HEK293 (cell line): ENCODE measurements around the gene EXOC3.

Experiments used
- CTCF ChIA-PET: fragments of 350-600 bp; formaldehyde crosslinking; extraction: SDS; loops from one replicate; lab custom pipeline; 2021; ENCODE audit warnings: antibody characterized with exemption; lab: Yijun Ruan, JAX
- POLR2A ChIA-PET: fragments of 300-600 bp; formaldehyde crosslinking; extraction: SDS; loops from one replicate; lab custom pipeline; 2020; ENCODE audit warnings: antibody characterized with exemption, inconsistent platforms; lab: Yijun Ruan, JAX
- H3K27ac ChIP-seq: fragments of 200-500 bp; sonication (Bioruptor generic); 2 replicates; pipeline ENCODE4 v1.5.1; 2014; ENCODE audit warnings: low read depth, low read length, control low read depth, inconsistent platforms; ENCODE audit errors: extremely low read depth
- H3K36me3 ChIP-seq, 2 experiments: fragments of 200-500 bp in 1 of 2; sonication (Bioruptor generic) in 1 of 2; 1 replicate in 1 of 2; 2 replicates in 1 of 2; pipeline ENCODE4 v1.5.1; 2014 to 2017; ENCODE audit warnings: inconsistent platforms in 2 of 2, low read length in 2 of 2; ENCODE audit not compliant: control insufficient read depth in 2 of 2, insufficient read depth in 1 of 2
- H3K4me1 ChIP-seq: fragments of 200-500 bp; sonication (Bioruptor generic); 2 replicates; pipeline ENCODE4 v1.5.1; 2014; ENCODE audit warnings: mild to moderate bottlenecking, low read length, inconsistent platforms; ENCODE audit not compliant: control insufficient read depth, insufficient read depth
- H3K4me3 ChIP-seq: 2 replicates; pipeline ENCODE4 v1.5.1; 2011; ENCODE audit warnings: low read depth, mild to moderate bottlenecking, control low read depth, low read length, moderate library complexity
- H3K9me3 ChIP-seq: fragments of 200-500 bp; sonication (Bioruptor generic); 2 replicates; pipeline ENCODE4 v1.5.1; 2014; ENCODE audit warnings: low read depth, low read length, inconsistent platforms; ENCODE audit not compliant: control insufficient read depth, insufficient read depth
- BCL11B ChIP-seq: fragments of 450-650 bp; formaldehyde crosslinking; IDR thresholded peaks from 2 replicates; pipeline ENCODE4 v1.5.1; 2016; ENCODE audit warnings: low read depth, missing biosample characterization, missing genetic modification characterization
- EGR2 ChIP-seq: fragments of 450-650 bp; formaldehyde crosslinking; IDR thresholded peaks from 2 replicates; pipeline ENCODE4 v1.5.1; 2016; ENCODE audit warnings: low read depth, missing biosample characterization, missing genetic modification characterization
- MZF1 ChIP-seq: fragments of 450-650 bp; formaldehyde crosslinking; IDR thresholded peaks from 2 replicates; pipeline ENCODE4 v1.5.1; 2017; ENCODE audit warnings: missing biosample characterization, missing genetic modification characterization, borderline replicate concordance
- REPIN1 ChIP-seq: fragments of 450-650 bp; formaldehyde crosslinking; IDR thresholded peaks from 2 replicates; pipeline ENCODE4 v1.5.1; 2017; ENCODE audit warnings: missing biosample characterization, missing genetic modification characterization, low read depth
- SETDB1 ChIP-seq: IDR thresholded peaks from one replicate; pipeline ENCODE4 v1.6.1; 2017; ENCODE audit warnings: mild to moderate bottlenecking, low read length, moderate library complexity, mixed read lengths; ENCODE audit not compliant: insufficient read length
- TSHZ1 ChIP-seq: fragments of 450-650 bp; formaldehyde crosslinking; IDR thresholded peaks from 2 replicates; pipeline ENCODE4 v1.5.1; 2016; ENCODE audit warnings: missing biosample characterization, missing genetic modification characterization, borderline replicate concordance
- ZFHX2 ChIP-seq: fragments of 450-650 bp; formaldehyde crosslinking; conservative IDR thresholded peaks from 2 replicates; pipeline ENCODE4 v1.5.1; 2016; ENCODE audit warnings: missing biosample characterization, missing genetic modification characterization
- ZIC2 ChIP-seq: fragments of 450-650 bp; formaldehyde crosslinking; IDR thresholded peaks from 2 replicates; pipeline ENCODE4 v1.5.1; 2016; ENCODE audit warnings: missing biosample characterization, missing genetic modification characterization
- ZNF16 ChIP-seq: fragments of 450-650 bp; formaldehyde crosslinking; IDR thresholded peaks from 2 replicates; pipeline ENCODE4 v1.5.1; 2016; ENCODE audit warnings: low read depth, missing biosample characterization, missing genetic modification characterization
- ZNF175 ChIP-seq: fragments of 450-650 bp; formaldehyde crosslinking; IDR thresholded peaks from 2 replicates; pipeline ENCODE4 v1.5.1; 2016; ENCODE audit warnings: missing biosample characterization, missing genetic modification characterization
- ZNF2 ChIP-seq: fragments of 450-650 bp; formaldehyde crosslinking; IDR thresholded peaks from 2 replicates; pipeline ENCODE4 v1.5.1; 2016; ENCODE audit warnings: missing biosample characterization, missing genetic modification characterization
- ZNF202 ChIP-seq: fragments of 450-650 bp; formaldehyde crosslinking; IDR thresholded peaks from 2 replicates; pipeline ENCODE4 v1.5.1; 2016; ENCODE audit warnings: missing biosample characterization, missing genetic modification characterization, borderline replicate concordance
- ZNF280D ChIP-seq: fragments of 450-650 bp; formaldehyde crosslinking; IDR thresholded peaks from 2 replicates; pipeline ENCODE4 v1.5.1; 2016; ENCODE audit warnings: missing biosample characterization, missing genetic modification characterization
- ZNF354C ChIP-seq: fragments of 450-650 bp; formaldehyde crosslinking; IDR thresholded peaks from 2 replicates; pipeline ENCODE4 v1.5.1; 2016; ENCODE audit warnings: missing biosample characterization, missing genetic modification characterization, low read depth, borderline replicate concordance
- ZNF558 ChIP-seq: fragments of 450-650 bp; formaldehyde crosslinking; IDR thresholded peaks from 2 replicates; pipeline ENCODE4 v1.5.1; 2016; ENCODE audit warnings: missing biosample characterization, missing genetic modification characterization
- ZNF623 ChIP-seq: fragments of 450-650 bp; formaldehyde crosslinking; IDR thresholded peaks from 2 replicates; pipeline ENCODE4 v1.5.1; 2016; ENCODE audit warnings: missing biosample characterization, missing genetic modification characterization
- ZNF658 ChIP-seq: fragments of 450-650 bp; formaldehyde crosslinking; IDR thresholded peaks from 2 replicates; pipeline ENCODE4; 2016; ENCODE audit warnings: missing biosample characterization, missing genetic modification characterization
- ZNF830 ChIP-seq: fragments of 450-650 bp; IDR thresholded peaks from 2 replicates; pipeline ENCODE4 v1.5.0; 2018; ENCODE audit warnings: missing biosample characterization, missing genetic modification characterization, low read depth, mild to moderate bottlenecking, moderate library complexity
- ZXDB ChIP-seq: fragments of 450-650 bp; formaldehyde crosslinking; IDR thresholded peaks from 2 replicates; pipeline ENCODE4 v1.5.1; 2016; ENCODE audit warnings: missing biosample characterization, missing genetic modification characterization
- TF ChIP-seq, protein P1 (sequence below): fragments of 450-650 bp; formaldehyde crosslinking; IDR thresholded peaks from 2 replicates; pipeline ENCODE4 v1.5.1; 2016; ENCODE audit warnings: missing biosample characterization, missing genetic modification characterization
- TF ChIP-seq, protein P2 (sequence below): fragments of 450-650 bp; formaldehyde crosslinking; IDR thresholded peaks from 2 replicates; pipeline ENCODE4 v1.5.1; 2017; ENCODE audit warnings: missing biosample characterization, missing genetic modification characterization

EXOC3 gene

DNA sequence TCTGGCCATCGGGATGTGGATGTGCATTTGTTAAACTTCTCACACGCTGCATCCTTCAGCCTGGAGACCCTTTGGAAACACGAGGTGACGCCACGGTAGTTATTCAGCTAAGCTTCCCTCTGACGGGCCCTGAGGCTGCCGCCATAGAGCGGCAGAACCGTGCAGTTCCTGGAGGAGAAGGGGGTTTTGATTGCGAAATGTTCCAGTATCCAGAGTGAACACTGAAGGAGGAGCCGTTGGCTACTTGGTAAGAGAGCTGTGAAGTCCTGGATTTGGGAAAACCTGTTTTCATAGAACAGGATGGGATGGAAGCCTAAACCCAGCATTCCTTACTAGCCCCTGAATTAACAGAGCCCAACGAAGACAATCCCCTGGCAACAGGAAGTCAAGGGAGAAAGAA is 23.0 kb upstream of the EXOC3 start:
- H3K36me3 ChIP-seq, result peaks cover 0 to 28% of the 10 kb centered on the region in 2 experiments; a peak in 1 of 3 replicates
- POLR2A ChIA-PET, result no interaction called here
- CTCF ChIA-PET, result interaction anchor here (1.0 to 1.8 kb wide), 2 partner anchors 103 to 231 kb away, joined by 3 to 9 read pairs; no protein-coding TSS in a partner anchor
- H3K9me3 ChIP-seq, result no peaks in the 10 kb centered on the region
- no peak overlapping the region for H3K4me3 ChIP-seq
- TF ChIP-seq, protein P1, sequence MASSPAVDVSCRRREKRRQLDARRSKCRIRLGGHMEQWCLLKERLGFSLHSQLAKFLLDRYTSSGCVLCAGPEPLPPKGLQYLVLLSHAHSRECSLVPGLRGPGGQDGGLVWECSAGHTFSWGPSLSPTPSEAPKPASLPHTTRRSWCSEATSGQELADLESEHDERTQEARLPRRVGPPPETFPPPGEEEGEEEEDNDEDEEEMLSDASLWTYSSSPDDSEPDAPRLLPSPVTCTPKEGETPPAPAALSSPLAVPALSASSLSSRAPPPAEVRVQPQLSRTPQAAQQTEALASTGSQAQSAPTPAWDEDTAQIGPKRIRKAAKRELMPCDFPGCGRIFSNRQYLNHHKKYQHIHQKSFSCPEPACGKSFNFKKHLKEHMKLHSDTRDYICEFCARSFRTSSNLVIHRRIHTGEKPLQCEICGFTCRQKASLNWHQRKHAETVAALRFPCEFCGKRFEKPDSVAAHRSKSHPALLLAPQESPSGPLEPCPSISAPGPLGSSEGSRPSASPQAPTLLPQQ (tag by site-specific recombination), result no peak
- TF ChIP-seq ZIC2, result no peak
- no peak for TF ChIP-seq ZNF202 (tag by site-specific recombination)
- TF ChIP-seq MZF1 (tag by site-specific recombination), result no peak
- no peak for TF ChIP-seq ZNF658 (tag by site-specific recombination)
- no peak overlapping the region for H3K27ac ChIP-seq
- H3K4me1 ChIP-seq, result peaks cover 4% of the 10 kb centered on the region; the same call in 1 of the 2 replicates

- TF ChIP-seq ZNF175, result no peak
- no peak for TF ChIP-seq REPIN1 (tag by site-specific recombination)
- TF ChIP-seq EGR2 (tag by site-specific recombination), result 0 out of 2 replicates have a peak, but pooled peaks have one; percentile 30
- TF ChIP-seq SETDB1, result no peak
- TF ChIP-seq ZFHX2 (tag by site-specific recombination), result peak; percentile 58; the same call in 1 of the 2 replicates
- no peak for TF ChIP-seq ZXDB
- Histone ChIP-seq H3K4me1 (peaks cover 3% of the 10 kb centered on the region; the same call in 1 of the 2 replicates), H3K27ac (no peak overlapping the region), H3K9me3 (no peaks in the 10 kb centered on the region), H3K4me3 (no peak overlapping the region), H3K36me3 (peaks cover 0 to 28% of the 10 kb centered on the region in 2 experiments; a peak in 1 of 3 replicates)
- POLR2A ChIA-PET, result no interaction called here
- CTCF ChIA-PET, result interaction anchor here (0.7 kb wide), 1 partner anchor 214 kb away, joined by 3 read pairs; no protein-coding TSS in a partner anchor
These were observed 22.2 kb upstream of the EXOC3 start for GRCh38 chr5:420632-421286.

DNA sequence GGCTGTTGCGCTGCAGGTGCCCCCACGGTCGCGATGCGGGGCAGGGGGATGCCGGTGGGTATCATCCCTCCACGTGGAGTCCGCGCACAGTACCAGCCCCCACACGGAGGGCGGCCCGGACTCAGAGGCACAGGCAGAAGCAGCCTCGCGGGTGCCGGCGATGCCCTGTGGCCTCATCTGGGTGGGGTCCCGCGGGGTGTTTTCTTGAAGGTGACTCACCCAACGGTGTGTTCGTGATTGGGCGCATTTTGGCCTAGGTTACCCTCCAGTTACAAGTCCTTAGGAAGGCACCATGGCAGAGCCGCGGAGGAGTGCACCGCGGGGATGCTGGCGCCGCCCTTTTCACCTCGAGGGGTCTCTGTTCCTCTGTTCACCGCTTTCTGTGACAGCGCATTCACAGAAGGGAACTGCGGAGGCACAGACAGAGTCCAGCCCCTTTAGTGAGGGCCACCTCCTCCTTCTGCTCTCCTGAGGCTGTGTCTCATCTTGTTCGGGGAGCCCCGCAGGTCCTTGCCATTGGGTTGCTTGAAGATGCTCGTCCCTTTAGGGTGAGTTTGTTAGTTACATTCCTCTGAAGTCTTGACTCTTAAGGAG is 21.6 kb upstream of the EXOC3 start:
- H3K9me3 ChIP-seq, result no peaks in the 10 kb centered on the region
- H3K4me3 ChIP-seq, result no peak overlapping the region
- ChIA-PET CTCF (no interaction called here), POLR2A (no interaction called here)
- H3K27ac ChIP-seq, result no peak overlapping the region
- peaks cover 0 to 22% of the 10 kb centered on the region in 2 experiments; a peak in 2 of 3 replicates for H3K36me3 ChIP-seq
- H3K4me1 ChIP-seq, result 0 out of 2 replicates have a peak, but pooled peaks cover 2% of the 10 kb centered on the region
- TF ChIP-seq ZNF830 (no peak), ZNF280D (tag by site-specific recombination) (no peak), ZNF354C (tag by site-specific recombination) (no peak), ZNF16 (tag by site-specific recombination) (no peak), ZNF558 (tag by site-specific recombination) (no peak), BCL11B (no peak), ZNF623 (tag by site-specific recombination) (no peak), ZNF2 (tag by site-specific recombination) (no peak), TSHZ1 (no peak)
- TF ChIP-seq, protein P2, sequence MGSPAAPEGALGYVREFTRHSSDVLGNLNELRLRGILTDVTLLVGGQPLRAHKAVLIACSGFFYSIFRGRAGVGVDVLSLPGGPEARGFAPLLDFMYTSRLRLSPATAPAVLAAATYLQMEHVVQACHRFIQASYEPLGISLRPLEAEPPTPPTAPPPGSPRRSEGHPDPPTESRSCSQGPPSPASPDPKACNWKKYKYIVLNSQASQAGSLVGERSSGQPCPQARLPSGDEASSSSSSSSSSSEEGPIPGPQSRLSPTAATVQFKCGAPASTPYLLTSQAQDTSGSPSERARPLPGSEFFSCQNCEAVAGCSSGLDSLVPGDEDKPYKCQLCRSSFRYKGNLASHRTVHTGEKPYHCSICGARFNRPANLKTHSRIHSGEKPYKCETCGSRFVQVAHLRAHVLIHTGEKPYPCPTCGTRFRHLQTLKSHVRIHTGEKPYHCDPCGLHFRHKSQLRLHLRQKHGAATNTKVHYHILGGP (tag by site-specific recombination), result no peak
